Osteocyte (in vitro differentiated cells): Measurements from ENCODE around the gene FLNC. TPM values are rescaled to one million over a fixed set of nuclear protein-coding genes. Genes with fewer than 3 reads are reported as not detected.

ENCODE experiments used
- DNase-seq: peaks from one replicate; pipeline ENCODE4 v3.0.0; 2021; ENCODE audit warnings: mixed read lengths; ENCODE audit not compliant: unreplicated experiment; ENCODE audit errors: extremely low spot score
- H3K27ac Mint-ChIP-seq: one replicate; pipeline ENCODE4 v1.8.0; 2021; ENCODE audit warnings: mild to moderate bottlenecking, mixed read lengths; ENCODE audit not compliant: unreplicated experiment
- H3K27me3 Mint-ChIP-seq: one replicate; pipeline ENCODE4 v1.8.0; 2021; ENCODE audit warnings: mixed read lengths; ENCODE audit not compliant: unreplicated experiment
- H3K36me3 Mint-ChIP-seq: one replicate; pipeline ENCODE4 v1.8.0; 2021; ENCODE audit warnings: mixed read lengths; ENCODE audit not compliant: unreplicated experiment
- H3K4me1 Mint-ChIP-seq: one replicate; pipeline ENCODE4 v1.8.0; 2021; ENCODE audit warnings: mixed read lengths; ENCODE audit not compliant: unreplicated experiment
- H3K4me3 Mint-ChIP-seq: one replicate; pipeline ENCODE4 v1.8.0; 2021; ENCODE audit warnings: mild to moderate bottlenecking, moderate library complexity, mixed read lengths; ENCODE audit not compliant: unreplicated experiment
- H3K9me3 Mint-ChIP-seq: one replicate; pipeline ENCODE4 v1.8.0; 2021; ENCODE audit warnings: mixed read lengths; ENCODE audit not compliant: unreplicated experiment
- total RNA-seq: library from RNA; stranded (reverse); gene quantifications from 2 replicates; pipeline ENCODE4 v1.2.1, GENCODE V29; 2021
- TF ChIP-seq, protein P1 (sequence below): fragments of 200-600 bp; sonication (generic); IDR thresholded peaks from 2 replicates; pipeline ENCODE4 v1.5.0; 2021; ENCODE audit warnings: antibody characterized with exemption, mild to moderate bottlenecking, moderate library complexity

The FLNC gene
- total RNA-seq, 1 donor from 2014 or later: 26.9 TPM

DNA sequence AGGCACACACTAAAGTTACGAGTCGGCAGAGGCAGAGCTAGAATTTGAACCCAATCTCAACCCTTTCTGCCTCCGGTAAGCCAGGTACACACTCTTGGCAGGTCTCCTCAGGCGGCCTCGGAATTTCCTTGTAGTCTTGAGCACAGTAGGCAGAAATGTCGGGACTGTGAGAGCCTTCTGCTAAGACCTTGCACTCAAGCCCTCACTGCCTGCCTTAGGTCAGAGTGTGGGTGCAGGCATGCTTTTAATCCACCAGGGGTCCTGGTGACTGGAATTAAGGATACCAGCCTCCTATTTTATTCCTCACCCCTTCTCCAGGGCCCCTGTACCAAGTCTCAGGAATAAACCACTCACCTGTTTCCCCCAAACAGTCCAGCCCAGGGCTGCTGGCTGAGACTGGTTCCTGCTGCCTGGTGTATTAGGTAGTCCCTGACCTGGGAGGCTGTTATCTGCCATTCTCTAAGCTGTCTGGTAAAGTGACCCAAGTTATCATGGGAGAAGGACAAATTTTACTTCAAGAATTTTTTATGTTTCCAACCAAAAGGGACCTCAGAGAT is 33.3 kb downstream of the FLNC start:
- Mint-ChIP-seq H3K36me3 (peaks cover 20% of the 10 kb centered on the region), H3K4me3 (peak overlapping the region; percentile 99), H3K27ac (peak overlapping the region; percentile 94), H3K9me3 (no peaks in the 10 kb centered on the region), H3K4me1 (peaks cover 44% of the 10 kb centered on the region), H3K27me3 (no peaks in the 10 kb centered on the region)
- TF ChIP-seq, protein P1, sequence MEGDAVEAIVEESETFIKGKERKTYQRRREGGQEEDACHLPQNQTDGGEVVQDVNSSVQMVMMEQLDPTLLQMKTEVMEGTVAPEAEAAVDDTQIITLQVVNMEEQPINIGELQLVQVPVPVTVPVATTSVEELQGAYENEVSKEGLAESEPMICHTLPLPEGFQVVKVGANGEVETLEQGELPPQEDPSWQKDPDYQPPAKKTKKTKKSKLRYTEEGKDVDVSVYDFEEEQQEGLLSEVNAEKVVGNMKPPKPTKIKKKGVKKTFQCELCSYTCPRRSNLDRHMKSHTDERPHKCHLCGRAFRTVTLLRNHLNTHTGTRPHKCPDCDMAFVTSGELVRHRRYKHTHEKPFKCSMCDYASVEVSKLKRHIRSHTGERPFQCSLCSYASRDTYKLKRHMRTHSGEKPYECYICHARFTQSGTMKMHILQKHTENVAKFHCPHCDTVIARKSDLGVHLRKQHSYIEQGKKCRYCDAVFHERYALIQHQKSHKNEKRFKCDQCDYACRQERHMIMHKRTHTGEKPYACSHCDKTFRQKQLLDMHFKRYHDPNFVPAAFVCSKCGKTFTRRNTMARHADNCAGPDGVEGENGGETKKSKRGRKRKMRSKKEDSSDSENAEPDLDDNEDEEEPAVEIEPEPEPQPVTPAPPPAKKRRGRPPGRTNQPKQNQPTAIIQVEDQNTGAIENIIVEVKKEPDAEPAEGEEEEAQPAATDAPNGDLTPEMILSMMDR: peak; percentile 62
- DNase-seq: no peak

DNA sequence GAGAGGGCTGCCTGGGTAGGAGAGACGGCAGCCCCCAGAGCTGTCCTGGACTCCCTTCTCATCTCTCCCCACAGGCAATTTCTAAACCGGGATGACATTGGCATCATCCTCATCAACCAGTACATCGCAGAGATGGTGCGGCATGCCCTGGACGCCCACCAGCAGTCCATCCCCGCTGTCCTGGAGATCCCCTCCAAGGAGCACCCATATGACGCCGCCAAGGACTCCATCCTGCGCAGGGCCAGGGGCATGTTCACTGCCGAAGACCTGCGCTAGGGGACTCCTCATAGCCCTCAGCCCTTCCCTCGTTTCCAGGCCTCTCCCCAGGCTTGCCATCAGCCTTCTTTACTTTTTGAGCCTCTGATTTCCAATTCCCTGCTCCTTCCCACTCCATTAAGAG is 35.1 kb downstream of the FLNC start:
- TF ChIP-seq, protein P1: no peak
- Mint-ChIP-seq H3K4me3 (no peak overlapping the region), H3K27ac (no peak overlapping the region), H3K4me1 (peaks cover 33% of the 10 kb centered on the region), H3K9me3 (no peaks in the 10 kb centered on the region), H3K27me3 (peaks cover 4% of the 10 kb centered on the region), H3K36me3 (peaks cover 21% of the 10 kb centered on the region)
- no peak for DNase-seq

DNA sequence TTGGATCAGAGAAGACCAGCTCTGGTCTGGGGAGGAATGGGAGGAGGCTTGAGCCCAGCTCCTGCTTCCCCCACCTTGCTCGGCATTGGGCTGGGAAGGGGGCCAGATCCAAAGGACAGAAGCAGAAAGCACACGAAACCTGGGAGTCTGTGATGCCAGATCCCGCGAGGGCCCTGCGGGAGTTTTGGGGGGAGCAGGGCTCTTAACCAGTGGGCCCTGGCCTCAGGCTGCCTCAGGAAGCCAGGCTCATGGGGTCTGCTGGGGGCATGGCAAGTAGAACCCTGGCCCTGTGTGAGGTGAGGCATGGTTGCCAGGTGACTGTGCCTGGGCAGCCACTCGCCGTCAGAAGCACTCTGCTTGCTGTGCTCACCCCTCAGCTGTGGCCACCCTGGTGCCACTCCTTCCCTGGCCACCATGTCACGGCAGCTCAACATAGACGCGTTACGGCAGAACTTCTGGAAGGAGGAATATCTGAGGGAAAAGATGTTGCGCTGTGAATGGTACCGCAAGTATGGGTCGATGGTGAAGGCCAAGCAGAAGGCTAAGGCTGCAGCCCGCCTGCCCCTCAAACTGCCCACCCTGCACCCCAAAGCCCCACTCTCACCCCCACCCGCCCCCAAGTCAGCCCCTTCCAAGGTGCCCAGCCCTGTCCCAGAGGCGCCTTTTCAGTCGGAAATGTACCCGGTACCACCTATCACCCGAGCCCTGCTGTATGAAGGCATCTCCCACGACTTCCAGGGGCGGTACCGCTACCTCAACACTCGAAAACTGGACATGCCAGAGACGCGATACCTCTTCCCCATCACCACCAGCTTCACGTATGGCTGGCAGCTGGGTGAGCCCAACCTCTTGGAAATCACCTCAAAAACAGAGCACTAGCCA is 36.0 kb downstream of the FLNC start:
- TF ChIP-seq, protein P1: no peak
- DNase-seq: no peak
- Mint-ChIP-seq H3K36me3 (peaks cover 22% of the 10 kb centered on the region), H3K4me3 (no peak overlapping the region), H3K4me1 (peaks cover 30% of the 10 kb centered on the region), H3K27me3 (peaks cover 5% of the 10 kb centered on the region), H3K9me3 (no peaks in the 10 kb centered on the region), H3K27ac (no peak overlapping the region)

DNA sequence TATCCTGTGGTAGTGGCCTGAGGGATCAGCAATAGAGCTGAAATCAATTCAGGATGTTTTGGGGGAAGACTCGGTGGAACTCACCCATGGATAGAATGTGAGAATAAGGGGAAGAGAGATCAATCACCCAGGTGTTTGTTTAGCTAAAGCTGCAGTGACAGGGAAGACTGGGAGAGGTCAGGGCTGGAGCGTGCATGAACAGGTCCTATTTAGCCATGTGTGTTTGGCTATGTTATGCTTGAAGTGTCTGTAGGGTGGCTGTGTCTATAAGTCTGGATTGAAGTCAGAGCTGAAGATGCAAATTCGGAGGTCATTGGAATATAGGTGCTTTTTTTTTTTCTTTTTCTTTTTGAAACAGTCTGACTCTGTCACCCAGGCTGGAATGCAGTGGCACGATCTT is 37.0 kb downstream of the FLNC start:
- Mint-ChIP-seq H3K9me3 (no peaks in the 10 kb centered on the region), H3K36me3 (peaks cover 22% of the 10 kb centered on the region), H3K27ac (no peak overlapping the region), H3K4me1 (peaks cover 27% of the 10 kb centered on the region), H3K4me3 (no peak overlapping the region), H3K27me3 (peaks cover 5% of the 10 kb centered on the region)
- TF ChIP-seq, protein P1: no peak
- no peak for DNase-seq
